HepG2 (cell line): Measurements from ENCODE around the gene LGR6. TPM values are rescaled to one million over a fixed set of nuclear protein-coding genes. Genes with fewer than 3 reads are reported as not detected.

Experiments used
- ATAC-seq: fragments of 200-7000 bp; cut with Tn5 transposase; 3 replicates; pipeline ENCODE4 v1.9.1; 2020; ENCODE audit warnings: mild to moderate bottlenecking, moderate library complexity
- BruUV-seq: library from RNA; stranded (reverse); fragments of 400-500 nt; replicated peaks from 2 replicates; lab custom pipeline; 2021; lab: Mats Ljungman, UMichigan
- CTCF ChIA-PET: fragments of 300-600 bp; formaldehyde crosslinking; extraction: SDS; loops from one replicate; lab custom pipeline; 2021; ENCODE audit warnings: low total read pairs, inconsistent platforms, low intra/inter-chr PET ratio; lab: Yijun Ruan, JAX
- POLR2A ChIA-PET: fragments of 350-600 bp; sonication (Branson Sonifier 250); formaldehyde crosslinking; loops from one replicate; lab custom pipeline; 2020; ENCODE audit warnings: antibody characterized with exemption, inconsistent platforms; lab: Yijun Ruan, JAX
- DNase-seq: peaks from one replicate; pipeline ENCODE4 v3.0.0-alpha.2; 2015; ENCODE audit warnings: low spot score
- FAIRE-seq: peaks from 3 replicates; lab custom pipeline; 2011; peaks lifted over from hg19 to GRCh38; lab: Jason Lieb, UNC
- H2AFZ ChIP-seq: one replicate; pipeline ENCODE4 v1.6.1; 2011; ENCODE audit warnings: low read length, inconsistent platforms
- H3K27ac ChIP-seq: fragments of 300-600 bp; 3 replicates; pipeline ENCODE4 v1.8.0; 2011; ENCODE audit warnings: mixed run types, mild to moderate bottlenecking, mixed read lengths, low read length, inconsistent platforms; ENCODE audit not compliant: insufficient read depth; ENCODE audit errors: extremely low read length
- H3K27me3 ChIP-seq, 2 experiments: fragments of 200-600 bp in 1 of 2; 2 replicates in 1 of 2; 3 replicates in 1 of 2; pipeline versions ENCODE4 v1.6.0 to v1.8.0; 2011; ENCODE audit warnings: low read length in 2 of 2, mild to moderate bottlenecking in 2 of 2, moderate library complexity in 2 of 2, inconsistent platforms in 1 of 2; ENCODE audit not compliant: insufficient read depth in 2 of 2, control insufficient read depth in 1 of 2
- H3K36me3 ChIP-seq, 2 experiments: fragments of 200-600 bp in 1 of 2; replicated peaks in 1 of 2; 2 replicates in 1 of 2; 3 replicates in 1 of 2; pipeline versions ENCODE4 v1.5.1 to v1.8.0; 2011; ENCODE audit warnings: low read length in 2 of 2, inconsistent platforms in 1 of 2; ENCODE audit not compliant: insufficient read depth in 2 of 2, control insufficient read depth in 1 of 2
- H3K4me1 ChIP-seq: 2 replicates; pipeline ENCODE4 v1.5.1; 2012; ENCODE audit warnings: low read length, inconsistent platforms; ENCODE audit not compliant: insufficient read depth
- H3K4me2 ChIP-seq: 2 replicates; pipeline ENCODE4 v1.6.0; 2011; ENCODE audit warnings: low read depth, low read length, inconsistent platforms
- H3K4me3 ChIP-seq, 3 experiments: fragments of 200-600 bp in 1 of 3; sonication (generic), shearing (Covaris generic) in 1 of 3; replicated peaks in 1 of 3; 2 replicates each; pipeline ENCODE4 v1.5.1; 2011 to 2016; ENCODE audit warnings: low read length in 3 of 3, inconsistent platforms in 2 of 3, low read depth in 2 of 3, mild to moderate bottlenecking in 2 of 3, control low read depth in 1 of 3, mixed read lengths in 1 of 3; ENCODE audit not compliant: insufficient read depth in 1 of 3
- H3K79me2 ChIP-seq: one replicate; pipeline ENCODE4 v1.6.1; 2011; ENCODE audit warnings: low read length, inconsistent platforms; ENCODE audit not compliant: insufficient read depth
- H3K9ac ChIP-seq: 2 replicates; pipeline ENCODE4 v1.6.0; 2011; ENCODE audit warnings: mild to moderate bottlenecking, low read depth, low read length, inconsistent platforms; ENCODE audit not compliant: insufficient read depth
- H3K9me3 ChIP-seq: 2 replicates; pipeline ENCODE4 v1.5.1; 2012; ENCODE audit warnings: mild to moderate bottlenecking, low read length
- H4K20me1 ChIP-seq: 2 replicates; pipeline ENCODE4 v1.6.0; 2011; ENCODE audit warnings: inconsistent platforms, mild to moderate bottlenecking, low read length, moderate library complexity; ENCODE audit not compliant: insufficient read depth
- HNRNPL ChIP-seq: fragments of 200-400 bp; formaldehyde crosslinking; IDR thresholded peaks from 2 replicates; pipeline ENCODE4 v1.6.1; 2017; ENCODE audit warnings: mild to moderate bottlenecking, low read depth, low read length
- SIN3B ChIP-seq: fragments of 150-350 bp; IDR thresholded peaks from 2 replicates; pipeline ENCODE4 v1.6.1; 2014; ENCODE audit warnings: low read length
- U2AF2 ChIP-seq: fragments of 200-400 bp; formaldehyde crosslinking; IDR thresholded peaks from 2 replicates; pipeline ENCODE4 v1.6.1; 2017; ENCODE audit warnings: low read depth, mild to moderate bottlenecking, low read length
- ZNF710 ChIP-seq: sonication (generic); formaldehyde crosslinking; IDR thresholded peaks from 2 replicates; pipeline ENCODE4 v1.5.0; 2020; ENCODE audit warnings: mild to moderate bottlenecking, missing genetic modification reagents, borderline replicate concordance
- WGBS: methylation state at CpG from one replicate; pipeline ENCODE4 v1.1.6; 2017; ENCODE audit warnings: low lambda C conversion rate; 5-methylcytosine and 5-hydroxymethylcytosine counted together
- in situ Hi-C: cut with HindIII; loops from 2 replicates; pipeline ENCODE4 v1.10.0; 2017; ENCODE audit warnings: low pct_unique_long_range_greater_than_20kb; ENCODE audit not compliant: extremely low pct_ligation_motif_present
- intact Hi-C: fragments of 100-400 bp; cut with micrococcal nuclease; formaldehyde crosslinking; loops from one replicate; pipeline ENCODE4 v1.10.0; 2022; ENCODE audit not compliant: unreplicated experiment
- polyA plus RNA-seq, 8 experiments: library from polyadenylated mRNA; depleted of rRNA in 3 of 8; stranded (reverse) in 7 of 8; unstranded in 1 of 8; fragments of >200 nt; fragmentation: Illumina TruSeq in 4 of 8; extraction: Trizol in 4 of 8; gene quantifications; 2 replicates each; pipeline versions ENCODE4 v1.2.1 to v1.2.3, GENCODE V29; 2011 to 2016; ENCODE audit warnings: low read depth in 4 of 8, missing spikeins in 1 of 8, mixed read lengths in 1 of 8; ENCODE audit not compliant: insufficient read depth in 1 of 8
- total RNA-seq, 5 experiments: library from RNA; depleted of rRNA; stranded (reverse); fragments of >200 nt; fragmentation: Illumina TruSeq; extraction: Trizol; gene quantifications; 2 replicates each; pipeline ENCODE4 v1.2.3, GENCODE V29; 2016; ENCODE audit warnings: low read depth in 1 of 5

Gene LGR6
- total and polyA plus RNA-seq, 2 of the 13 experiments (the other 11 are each of a cell fraction or from before 2014, with no cell fraction given), result 0.07 TPM; not detected in 1

GRCh38 chr1:202171292-202172014 is 22.1 kb upstream of the LGR6 start:
- no peak for FAIRE-seq
- no peak overlapping the region for H3K4me3 ChIP-seq
- peak; percentile 22; the same call in 2 of the 3 replicates for ATAC-seq
- no peaks in the 10 kb centered on the region for H4K20me1 ChIP-seq
- no peak overlapping the region for H2AFZ ChIP-seq
- no TSS peak for BruUV-seq
- no peaks in the 10 kb centered on the region for H3K4me1 ChIP-seq
- H3K36me3 ChIP-seq, result no peaks in the 10 kb centered on the region
- WGBS, result no CpG with 5 or more reads among the region's 11 CpGs
- no peak for DNase-seq
- no peak for TF ChIP-seq ZNF710 (CRISPR knock-in tag)
- TF ChIP-seq HNRNPL, result 0 out of 2 replicates have a peak, but pooled peaks have one; percentile 26
- no peak overlapping the region for H3K9ac ChIP-seq
- no peak overlapping the region for H3K27ac ChIP-seq
- in situ Hi-C loops, result no loop called here
- peaks cover 5 to 9% of the 10 kb centered on the region in 2 experiments; a peak in 4 of 5 replicates for H3K27me3 ChIP-seq
- intact Hi-C loops, result no loop called here
- ChIA-PET CTCF (no interaction called here), POLR2A (no interaction called here)
- no peak overlapping the region for H3K4me2 ChIP-seq
- no peaks in the 10 kb centered on the region for H3K9me3 ChIP-seq
- H3K79me2 ChIP-seq, result no peaks in the 10 kb centered on the region

GRCh38 chr1:202172015-202172355 is 21.6 kb upstream of the LGR6 start:
- WGBS, result 51% methylated on average over 5 of the region's 5 CpGs
- no peak overlapping the region for H3K4me2 ChIP-seq
- no TSS peak for BruUV-seq
- no peaks in the 10 kb centered on the region for H3K79me2 ChIP-seq
- DNase-seq, result no peak
- no peak overlapping the region for H3K9ac ChIP-seq
- no peak overlapping the region for H3K27ac ChIP-seq
- H3K4me1 ChIP-seq, result no peaks in the 10 kb centered on the region
- intact Hi-C loops, result no loop called here
- no peak overlapping the region for H2AFZ ChIP-seq
- H3K9me3 ChIP-seq, result no peaks in the 10 kb centered on the region
- no peaks in the 10 kb centered on the region for H3K36me3 ChIP-seq
- in situ Hi-C loops, result no loop called here
- no peak for FAIRE-seq
- no peaks in the 10 kb centered on the region for H4K20me1 ChIP-seq
- ChIA-PET CTCF (no interaction called here), POLR2A (no interaction called here)
- H3K4me3 ChIP-seq, result no peak overlapping the region
- no peak for TF ChIP-seq U2AF2
- no peak for TF ChIP-seq SIN3B
- 0 out of 2 replicates have a peak, but pooled peaks have one; percentile 16 for TF ChIP-seq HNRNPL
- peaks cover 5 to 6% of the 10 kb centered on the region in 2 experiments; a peak in 2 of 5 replicates for H3K27me3 ChIP-seq
- ATAC-seq, result peak; percentile 22; the same call in 2 of the 3 replicates
